CD4-positive, alpha-beta T cell treated with Interleukin-12 subunit alpha and Interleukin-12 subunit beta, for 1 hour (primary cell): ENCODE results near the gene UBA7.
"Not testable (repeated sequence)": the region's sequence is repeated elsewhere in the genome, so short reads cannot be mapped to it uniquely, and the experiment has no call there.

Experiments
- DNase-seq: peaks from one replicate; pipeline ENCODE4 v3.0.0-alpha.2; 2020

The UBA7 gene

GRCh38 chr3:49785565-49786356 lies 28.0 kb downstream of the UBA7 start:
- peak; percentile 34 for DNase-seq

GRCh38 chr3:49782277-49782676 lies 31.5 kb downstream of the UBA7 start:
- not testable (repeated sequence) for DNase-seq

- no peak for DNase-seq
Measured at GRCh38 chr3:49781415-49782199, 32.1 kb downstream of the UBA7 start.

- DNase-seq, result not testable (repeated sequence)
Measured at GRCh38 chr3:49780975-49781365, 32.8 kb downstream of the UBA7 start.

GRCh38 chr3:49780080-49780974 lies 33.4 kb downstream of the UBA7 start:
- DNase-seq, result no peak

GRCh38 chr3:49779358-49780079 lies 34.2 kb downstream of the UBA7 start:
- no peak for DNase-seq

GRCh38 chr3:49776101-49776500 lies 37.7 kb downstream of the UBA7 start:
- not testable (repeated sequence) for DNase-seq

- DNase-seq, result no peak
Measured at GRCh38 chr3:49775538-49775937, 38.2 kb downstream of the UBA7 start.

GRCh38 chr3:49772703-49773102 lies 41.0 kb downstream of the UBA7 start:
- no peak for DNase-seq

GRCh38 chr3:49771340-49771938 lies 42.3 kb downstream of the UBA7 start:
- DNase-seq, result no peak

- DNase-seq, result no peak
Measured at GRCh38 chr3:49769926-49770325, 43.8 kb downstream of the UBA7 start.

GRCh38 chr3:49769286-49769915 lies 44.4 kb downstream of the UBA7 start:
- DNase-seq, result no peak

GRCh38 chr3:49763981-49764380 lies 49.8 kb downstream of the UBA7 start:
- DNase-seq, result no peak

- DNase-seq, result no peak
Measured at GRCh38 chr3:49761661-49762060, 52.1 kb downstream of the UBA7 start.

GRCh38 chr3:49759226-49759625 lies 54.5 kb downstream of the UBA7 start:
- DNase-seq, result no peak

- DNase-seq, result no peak
Measured at GRCh38 chr3:49757197-49757596, 56.6 kb downstream of the UBA7 start.

GRCh38 chr3:49756036-49756435 lies 57.7 kb downstream of the UBA7 start:
- DNase-seq, result no peak
